Stimulated activated CD8-positive, alpha-beta memory T cell treated with anti-CD3 and anti-CD28 coated beads, Interleukin-12 subunit alpha, Interleukin-12 subunit beta, amount 100 ng/mL, for 1 hour (primary cell): Measurements from ENCODE around the gene TRDMT1.
"Not testable (repeated sequence)": the region's sequence is repeated elsewhere in the genome, so short reads cannot be mapped to it uniquely, and the experiment has no call there.

Experiments used
- DNase-seq: peaks from one replicate; pipeline ENCODE4 v3.0.0-alpha.2; 2020; ENCODE audit warnings: low read depth

TRDMT1 gene

GRCh38 chr10:17129741-17130140 is 71.7 kb downstream of the TRDMT1 start, which contains the start of gene CUBN:
Gene CUBN, minus strand, starts transcription at chr10:17129811. Its CDS starts 46 bp downstream, at chr10:17129765.
- DNase-seq, result no peak

DNA sequence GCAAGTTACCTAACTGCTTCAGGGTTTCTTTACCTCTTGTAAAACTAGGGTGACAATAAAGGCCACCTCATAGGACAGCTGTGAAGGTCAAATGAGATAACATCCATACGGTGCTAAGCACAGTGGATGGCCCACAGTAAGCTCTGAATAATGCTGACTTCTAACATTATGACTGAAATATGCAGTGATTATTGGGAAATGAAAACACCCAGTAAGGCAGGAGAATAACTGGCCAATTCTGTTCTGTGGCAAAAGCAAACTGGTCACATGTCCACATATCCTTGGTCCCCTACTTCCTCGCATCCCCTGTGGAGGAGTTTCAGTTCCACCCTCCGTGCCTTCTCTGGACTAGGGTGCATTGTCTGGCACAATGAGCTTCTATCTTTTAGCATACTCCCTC is 73.2 kb downstream of the TRDMT1 start:
- DNase-seq, result no peak

DNA sequence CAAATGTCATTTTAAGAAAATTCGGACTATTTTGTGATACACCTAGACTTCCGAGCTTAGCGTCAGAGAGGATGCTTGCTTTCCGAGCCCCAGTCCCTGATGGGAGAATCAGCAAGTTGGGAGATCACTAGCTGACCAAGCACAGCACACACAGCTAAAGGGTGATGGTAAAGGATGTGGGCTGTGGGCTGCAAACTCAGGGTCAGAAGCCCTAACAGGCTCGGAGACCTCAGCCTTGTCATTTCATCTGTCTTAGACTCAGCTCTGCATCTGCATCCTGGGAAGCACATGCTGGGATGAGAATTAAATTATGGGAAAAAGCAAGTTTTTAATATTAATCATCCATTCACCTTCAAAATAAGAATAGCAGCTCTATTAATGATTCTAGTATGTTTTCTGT is 75.1 kb downstream of the TRDMT1 start:
- DNase-seq, result no peak

GRCh38 chr10:17125206-17125893 is 76.1 kb downstream of the TRDMT1 start:
- DNase-seq, result no peak

- no peak for DNase-seq
These were observed 77.5 kb downstream of the TRDMT1 start for GRCh38 chr10:17123961-17124360.

DNA sequence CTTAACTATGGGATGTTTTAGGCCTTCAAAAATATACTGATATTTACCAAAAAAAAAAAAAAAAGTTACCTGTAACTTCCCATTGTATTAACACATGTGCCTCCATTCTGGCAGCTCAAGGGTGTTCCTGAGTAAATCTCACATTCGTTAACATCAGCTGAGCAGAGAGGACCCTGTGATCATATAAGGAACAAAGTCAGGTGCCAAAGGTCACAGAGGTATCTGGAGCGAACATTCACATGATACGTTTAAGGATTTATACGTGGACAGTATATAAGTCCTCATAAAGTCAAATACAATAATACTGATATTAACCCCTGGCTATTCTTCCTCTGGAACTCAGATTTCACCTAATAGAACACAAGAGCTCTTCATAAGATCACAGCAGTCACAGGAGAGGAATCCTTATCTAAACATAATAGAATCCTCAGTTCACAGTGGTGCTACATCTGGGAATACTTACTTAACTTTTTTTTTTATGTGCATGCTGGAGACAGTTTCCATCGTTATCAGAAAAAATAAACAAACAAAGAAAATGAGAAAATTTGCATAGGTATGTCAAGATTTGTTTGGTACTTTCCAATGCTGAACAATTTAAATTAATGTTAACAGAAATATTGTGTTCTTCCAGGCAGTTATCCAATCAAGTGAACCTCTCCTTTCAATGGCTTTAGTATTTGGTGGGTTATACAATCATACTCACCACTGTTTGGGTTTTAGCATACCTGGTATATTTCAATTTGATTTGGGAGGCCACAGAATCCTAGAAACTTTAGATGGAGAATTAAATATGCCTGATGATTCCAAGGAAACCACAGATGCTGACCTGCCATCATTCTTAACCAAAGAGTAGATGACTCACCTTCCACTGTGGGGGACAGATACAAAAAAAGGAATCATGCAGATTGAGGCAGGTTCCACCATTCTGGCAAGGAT is 78.5 kb downstream of the TRDMT1 start:
- DNase-seq, result no peak

- DNase-seq, result no peak
These were observed 79.4 kb downstream of the TRDMT1 start for GRCh38 chr10:17122052-17122451.

DNA sequence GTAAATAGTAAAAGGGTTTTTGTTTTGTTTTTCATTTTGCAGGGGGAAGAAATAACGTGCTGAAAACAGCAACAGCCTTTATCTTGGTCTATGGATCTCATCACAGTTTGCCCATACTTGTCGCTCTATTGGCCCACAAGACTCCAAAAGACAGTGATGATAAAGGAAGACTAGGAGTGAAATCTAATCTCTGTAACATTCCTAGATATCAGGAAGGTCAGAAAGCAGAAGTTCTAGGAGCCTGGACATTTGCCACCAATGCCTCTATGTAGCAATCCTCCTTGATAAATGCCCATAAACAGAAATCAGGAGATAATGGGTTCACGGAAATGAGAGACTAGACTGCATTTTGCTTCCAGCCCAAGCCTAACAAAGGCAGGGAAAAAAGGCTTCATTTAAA is 80.8 kb downstream of the TRDMT1 start:
- no peak for DNase-seq

GRCh38 chr10:17119845-17120244 is 81.6 kb downstream of the TRDMT1 start:
- no peak for DNase-seq

DNA sequence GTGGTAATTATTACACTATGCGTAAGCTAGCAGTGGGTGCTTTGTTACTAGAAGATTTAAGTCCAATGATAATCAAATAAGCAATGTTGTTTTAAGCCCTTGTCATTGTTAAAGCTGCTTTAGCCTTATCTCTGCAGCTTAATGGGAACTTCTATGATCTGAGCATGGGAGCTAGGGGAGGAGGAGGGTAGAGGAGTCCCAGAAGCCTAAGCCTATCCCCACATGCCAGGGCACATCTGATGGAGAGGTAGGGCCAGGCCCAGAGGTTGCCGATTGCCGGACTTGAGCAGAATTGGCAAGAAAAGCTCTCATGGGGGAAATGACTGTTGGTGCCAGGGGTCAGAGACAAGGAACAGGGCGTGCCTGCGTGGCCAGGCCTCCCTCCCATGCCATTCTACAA is 85.3 kb downstream of the TRDMT1 start:
- no peak for DNase-seq

- no peak for DNase-seq
These were observed 85.8 kb downstream of the TRDMT1 start for GRCh38 chr10:17115683-17116082.

DNA sequence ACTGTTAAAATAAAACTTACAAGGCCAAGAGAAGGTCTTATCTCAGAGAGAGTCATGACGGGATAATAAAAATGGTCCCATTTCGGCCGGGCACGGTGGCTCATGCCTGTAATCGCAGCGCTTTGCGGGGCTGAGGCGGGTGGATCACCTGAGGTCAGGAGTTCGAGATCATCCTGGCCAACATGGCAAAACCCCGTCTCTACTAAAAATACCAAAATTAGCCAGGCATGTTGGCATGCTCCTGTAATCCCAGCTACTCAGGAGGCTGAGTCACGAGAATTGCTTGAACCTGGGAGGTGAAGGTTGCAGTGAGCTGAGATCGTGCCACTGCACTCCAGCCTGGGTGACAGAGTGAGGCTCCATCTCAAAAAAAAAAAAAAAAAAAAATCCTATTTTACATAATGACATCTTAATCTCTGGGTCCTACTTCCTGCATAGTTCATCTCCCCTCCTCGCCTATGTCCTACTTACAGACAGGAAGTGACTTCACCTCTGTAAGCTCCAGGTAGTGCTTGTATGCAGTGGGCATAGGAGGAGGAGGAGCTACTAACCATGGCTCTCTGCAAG is 86.5 kb downstream of the TRDMT1 start:
- DNase-seq, result not testable (repeated sequence)

DNA sequence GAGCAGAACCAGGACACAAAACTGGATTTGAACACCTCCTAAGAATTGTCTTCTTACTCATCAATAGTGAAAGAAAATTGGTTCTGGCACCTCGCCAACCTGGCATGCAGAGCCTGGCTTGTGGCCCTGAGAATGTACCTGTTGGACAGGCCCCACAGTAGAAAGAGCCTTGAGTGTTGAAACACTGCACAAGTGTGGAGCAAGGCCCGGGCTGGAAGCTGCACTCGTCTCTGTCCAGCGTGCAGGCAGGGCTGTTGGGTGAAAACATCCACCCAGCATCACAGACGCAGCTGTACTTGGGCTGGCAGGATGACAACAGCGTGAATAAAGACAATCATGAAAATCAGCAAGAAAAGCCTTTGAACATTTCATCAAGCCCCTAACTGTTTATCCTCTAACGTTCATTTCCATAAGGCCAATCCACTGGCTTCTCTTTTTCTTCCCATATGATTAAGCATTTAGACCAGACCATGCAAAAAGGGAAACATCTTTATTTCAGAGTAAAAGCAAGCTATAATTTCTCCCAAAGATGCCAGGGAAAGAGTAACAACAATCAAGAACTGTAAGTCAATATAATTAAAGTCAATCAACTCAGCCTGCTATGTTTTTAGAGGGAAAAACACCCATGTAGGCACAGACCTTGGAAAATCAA is 87.5 kb downstream of the TRDMT1 start:
- DNase-seq, result no peak

DNA sequence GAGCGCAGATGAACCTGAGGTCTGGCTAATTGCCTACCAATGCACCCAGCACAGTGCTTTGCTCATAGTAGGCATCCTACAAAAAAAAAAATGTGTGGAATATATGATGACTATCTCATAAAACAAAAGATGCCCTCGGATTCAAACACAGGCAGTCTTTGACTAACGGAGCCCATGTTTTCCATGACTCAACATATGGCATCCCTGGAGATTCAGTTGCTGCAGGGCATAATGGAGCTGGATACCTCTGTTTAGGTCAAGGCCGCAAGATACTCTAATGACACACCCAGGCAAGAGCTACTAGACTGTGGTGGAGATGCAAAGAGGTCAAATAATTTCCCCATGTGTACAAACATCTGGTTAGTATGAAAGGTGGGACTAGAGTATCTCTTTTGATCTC is 88.1 kb downstream of the TRDMT1 start:
- no peak for DNase-seq

GRCh38 chr10:17112566-17112965 is 88.9 kb downstream of the TRDMT1 start:
- no peak for DNase-seq

GRCh38 chr10:17109475-17110207 is 91.8 kb downstream of the TRDMT1 start:
- no peak for DNase-seq

GRCh38 chr10:17109046-17109445 is 92.4 kb downstream of the TRDMT1 start:
- no peak for DNase-seq

- DNase-seq, result no peak
These were observed 94.5 kb downstream of the TRDMT1 start for GRCh38 chr10:17106991-17107390.

- no peak for DNase-seq
These were observed 99.6 kb downstream of the TRDMT1 start for GRCh38 chr10:17101910-17102266.

DNA sequence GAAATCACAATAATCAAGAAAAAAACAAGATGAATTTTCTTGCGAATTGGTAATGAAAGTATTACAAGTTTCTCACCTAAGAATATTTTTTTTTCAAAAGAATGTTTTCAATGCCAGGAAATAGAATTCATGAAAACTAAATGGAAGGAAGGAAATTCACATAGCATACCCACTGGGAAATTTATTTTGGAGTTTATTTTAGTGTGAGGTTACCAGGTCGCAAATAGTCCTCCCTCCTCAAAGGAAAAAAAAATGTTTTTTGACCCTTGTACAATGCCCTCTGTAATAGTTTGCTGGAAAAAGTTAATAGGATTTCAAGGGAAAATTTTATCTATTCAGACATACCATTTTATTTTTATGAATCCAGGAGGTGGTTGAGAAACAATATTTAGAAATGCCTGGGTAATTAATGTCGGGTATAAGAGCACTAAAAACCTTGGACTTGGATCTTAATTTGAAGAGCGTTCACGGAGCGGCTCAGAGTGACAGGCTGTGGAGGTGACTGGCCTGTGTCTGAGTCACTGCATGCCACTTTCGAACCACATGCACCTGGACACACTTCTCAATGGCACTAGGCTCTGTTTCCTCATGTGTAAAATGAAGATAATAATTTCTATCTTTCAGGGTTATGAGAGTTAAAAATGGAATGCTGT is 100.1 kb downstream of the TRDMT1 start:
- no peak for DNase-seq

- DNase-seq, result no peak
These were observed 100.9 kb downstream of the TRDMT1 start for GRCh38 chr10:17100586-17100985.
